ENCODE measurements around the gene GSAP. TPM values are rescaled to one million over a fixed set of nuclear protein-coding genes. Genes with fewer than 3 reads are reported as not detected.
"Not testable (repeated sequence)": the region's sequence is repeated elsewhere in the genome, so short reads cannot be mapped to it uniquely, and the experiment has no call there.

The GSAP gene
- total RNA-seq, 4 donors from 2014 or later, result 6.8 to 11.4 (median 9.3) TPM

DNA sequence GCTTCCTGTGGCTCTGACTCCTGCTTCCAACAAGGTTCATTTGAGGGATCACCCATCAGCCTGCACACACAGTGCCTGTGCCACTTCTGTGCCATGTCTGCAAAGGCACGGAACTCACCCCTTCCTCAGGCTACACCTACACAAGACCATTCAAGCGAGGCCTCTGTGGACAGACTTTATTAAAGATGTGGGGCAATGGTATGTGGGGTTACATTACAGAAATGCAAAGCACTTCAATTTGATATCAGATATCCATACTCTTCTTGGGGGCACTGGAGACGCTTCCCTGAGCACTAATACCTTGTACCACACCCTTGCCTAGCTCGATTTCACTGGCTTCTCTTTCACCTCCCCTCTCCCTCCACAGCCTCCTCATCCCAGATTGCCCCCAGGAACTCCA, 132.1 kb downstream of the GSAP start:
- DNase-seq (ENCODE audit: low spot score in 2 of 2), result no peak
- intact Hi-C loops (cut with DNase I; ENCODE audit: low total_unique reads), result no loop called here
- H3K4me3 ChIP-seq (ENCODE audit: low read depth, poor library complexity, severe bottlenecking), result no peak overlapping the region
- 80 to 81% methylated on average over 4 of the region's 4 CpGs for WGBS, 2 donors
- TF ChIP-seq POLR2A (IDR thresholded peaks at IDR 0.05), result no peak
- TF ChIP-seq, protein P1, sequence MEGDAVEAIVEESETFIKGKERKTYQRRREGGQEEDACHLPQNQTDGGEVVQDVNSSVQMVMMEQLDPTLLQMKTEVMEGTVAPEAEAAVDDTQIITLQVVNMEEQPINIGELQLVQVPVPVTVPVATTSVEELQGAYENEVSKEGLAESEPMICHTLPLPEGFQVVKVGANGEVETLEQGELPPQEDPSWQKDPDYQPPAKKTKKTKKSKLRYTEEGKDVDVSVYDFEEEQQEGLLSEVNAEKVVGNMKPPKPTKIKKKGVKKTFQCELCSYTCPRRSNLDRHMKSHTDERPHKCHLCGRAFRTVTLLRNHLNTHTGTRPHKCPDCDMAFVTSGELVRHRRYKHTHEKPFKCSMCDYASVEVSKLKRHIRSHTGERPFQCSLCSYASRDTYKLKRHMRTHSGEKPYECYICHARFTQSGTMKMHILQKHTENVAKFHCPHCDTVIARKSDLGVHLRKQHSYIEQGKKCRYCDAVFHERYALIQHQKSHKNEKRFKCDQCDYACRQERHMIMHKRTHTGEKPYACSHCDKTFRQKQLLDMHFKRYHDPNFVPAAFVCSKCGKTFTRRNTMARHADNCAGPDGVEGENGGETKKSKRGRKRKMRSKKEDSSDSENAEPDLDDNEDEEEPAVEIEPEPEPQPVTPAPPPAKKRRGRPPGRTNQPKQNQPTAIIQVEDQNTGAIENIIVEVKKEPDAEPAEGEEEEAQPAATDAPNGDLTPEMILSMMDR (IDR thresholded peaks at IDR 0.05), result no peak

DNA sequence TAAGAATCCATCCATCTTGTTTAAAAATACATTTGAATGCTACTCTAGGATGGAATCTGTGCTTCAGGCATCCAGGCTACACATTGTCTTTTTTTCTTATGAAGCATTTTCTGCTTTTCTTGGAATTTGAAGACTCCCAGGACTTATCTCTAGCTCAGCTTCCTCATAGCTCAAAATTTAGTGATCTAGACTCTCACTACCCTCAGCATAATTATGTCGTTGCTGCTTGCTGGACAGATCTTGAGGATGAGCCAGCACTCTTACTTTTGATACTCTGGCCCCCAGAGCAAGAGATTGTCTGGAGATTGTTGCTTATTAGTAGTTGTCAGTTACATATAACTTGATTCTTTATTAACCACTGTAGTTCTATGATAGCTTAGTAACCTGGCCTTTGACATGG, 133.3 kb downstream of the GSAP start:
- DNase-seq (ENCODE audit: low spot score in 2 of 2), result no peak
- 26 to 29% methylated on average over 1 of the region's 1 CpG for WGBS, 2 donors
- no peak overlapping the region for H3K4me3 ChIP-seq (ENCODE audit: low read depth, poor library complexity, severe bottlenecking)
- intact Hi-C loops (cut with DNase I; ENCODE audit: low total_unique reads), result no loop called here
- TF ChIP-seq, protein P1 (IDR thresholded peaks at IDR 0.05), result no peak
- no peak for TF ChIP-seq POLR2A (IDR thresholded peaks at IDR 0.05)

DNA sequence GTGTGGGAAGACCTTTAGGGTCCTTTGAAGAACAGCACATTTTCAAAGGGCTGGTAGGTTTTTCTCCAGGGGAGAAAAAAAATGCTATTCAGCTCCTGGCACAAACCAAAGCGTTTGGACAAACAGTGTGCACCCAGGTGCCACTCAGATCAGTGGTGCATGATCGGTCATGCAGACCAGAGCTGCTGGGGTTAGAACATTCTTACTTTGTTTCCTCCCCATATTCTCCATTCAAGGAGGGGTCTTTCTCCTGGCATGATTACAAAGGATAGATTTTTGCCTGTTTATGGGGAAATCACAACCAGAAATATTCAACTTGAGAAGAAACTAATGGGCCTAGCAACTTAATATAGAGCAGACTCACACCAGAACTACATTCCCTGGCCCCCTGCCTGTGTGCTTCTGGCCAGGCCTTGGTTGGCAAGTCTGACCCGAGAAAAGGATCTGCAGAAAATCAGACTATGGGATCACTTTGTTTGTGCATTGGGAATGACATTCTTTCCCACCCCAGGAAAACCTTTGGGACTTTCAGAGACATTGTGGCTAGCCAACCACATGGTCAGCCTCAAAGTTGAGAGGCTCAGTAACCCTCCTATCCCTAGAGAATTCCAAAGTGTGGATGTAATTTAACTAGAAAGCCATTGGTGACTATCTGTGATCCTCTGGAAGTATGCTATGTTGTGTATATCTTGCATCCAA, 134.2 kb downstream of the GSAP start:
- H3K4me3 ChIP-seq (ENCODE audit: low read depth, poor library complexity, severe bottlenecking), result no peak overlapping the region
- DNase-seq (ENCODE audit: low spot score in 2 of 2), result peak in 1 of 2 donors; percentile 18
- no peak for TF ChIP-seq POLR2A (IDR thresholded peaks at IDR 0.05)
- TF ChIP-seq, protein P1 (IDR thresholded peaks at IDR 0.05), result no peak
- WGBS, 2 donors, result 59 to 69% methylated on average over 3 of the region's 3 CpGs
- intact Hi-C loops (cut with DNase I; ENCODE audit: low total_unique reads), result no loop called here

DNA sequence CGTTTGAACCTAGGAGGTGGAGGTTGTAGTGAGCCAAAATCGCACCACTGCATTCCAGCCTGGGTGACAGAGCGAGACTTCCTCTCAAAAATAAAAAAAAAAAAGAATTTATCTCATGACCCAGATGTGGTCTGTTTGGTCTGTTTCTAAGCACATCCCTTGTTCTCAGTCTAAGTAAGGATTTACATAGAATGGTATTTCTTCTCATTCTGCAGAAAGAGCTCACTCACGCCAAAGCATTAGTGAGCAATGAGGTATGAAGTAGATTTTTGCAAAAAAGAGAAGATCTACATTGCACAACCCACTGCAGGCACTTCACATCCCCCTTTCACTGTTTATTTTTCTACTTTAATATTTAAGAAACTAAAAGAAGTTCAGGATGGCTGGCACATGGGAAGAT, 140.0 kb downstream of the GSAP start:
- intact Hi-C loops (cut with DNase I; ENCODE audit: low total_unique reads), result no loop called here

DNA sequence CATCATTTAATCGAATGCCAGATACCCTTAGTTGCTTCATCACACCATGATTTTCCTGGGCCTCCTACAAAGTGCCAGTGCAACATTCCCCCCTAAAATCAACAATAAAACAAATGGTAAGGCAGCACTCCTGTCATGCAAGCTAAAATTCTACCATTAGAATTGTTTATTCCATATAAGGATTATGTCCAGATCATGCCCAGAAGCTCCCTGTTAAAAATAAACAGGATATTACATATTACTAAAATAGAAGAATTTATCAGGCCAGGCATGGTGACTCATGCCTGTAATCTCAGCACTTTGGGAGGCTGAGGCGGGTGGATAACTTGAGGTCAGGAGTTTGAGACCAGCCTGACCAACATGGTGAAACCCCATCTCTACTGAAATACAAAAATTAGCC, 140.5 kb downstream of the GSAP start:
- H3K4me3 ChIP-seq (ENCODE audit: low read depth, poor library complexity, severe bottlenecking); intact Hi-C loops (cut with DNase I; ENCODE audit: low total_unique reads); DNase-seq (ENCODE audit: low spot score in 2 of 2): not testable (repeated sequence)
- 85 to 90% methylated on average over 2 of the region's 2 CpGs for WGBS, 2 donors

More for the DNA sequence above, 140.0 kb downstream of the GSAP start:
- 63 to 93% methylated on average over 4 of the region's 4 CpGs for WGBS, 2 donors
- no peak overlapping the region for H3K4me3 ChIP-seq (ENCODE audit: low read depth, poor library complexity, severe bottlenecking)
- TF ChIP-seq, protein P1 (IDR thresholded peaks at IDR 0.05), result no peak
- TF ChIP-seq POLR2A (IDR thresholded peaks at IDR 0.05), result no peak
- DNase-seq (ENCODE audit: low spot score in 2 of 2), result no peak

DNA sequence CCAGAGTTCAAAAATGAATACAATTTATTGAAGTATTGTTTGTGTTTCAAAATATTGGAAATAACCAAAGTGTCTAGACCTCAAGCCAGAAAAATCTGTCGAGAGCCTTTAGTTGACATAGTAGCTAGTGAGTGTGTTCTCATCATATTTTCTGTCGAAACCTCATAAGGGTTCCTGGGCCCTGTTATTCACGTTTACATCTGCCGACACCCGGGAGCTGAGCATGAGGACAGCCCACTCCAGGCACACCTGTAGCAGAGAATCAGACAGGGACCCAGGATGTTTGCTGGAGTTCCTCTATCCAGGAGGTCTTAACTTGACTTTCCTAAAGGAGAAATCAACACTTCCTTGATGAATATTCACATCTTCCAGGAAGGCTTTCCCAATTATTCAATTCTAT, 144.4 kb downstream of the GSAP start:
- H3K4me3 ChIP-seq (ENCODE audit: low read depth, poor library complexity, severe bottlenecking), result no peak overlapping the region
- no peak for DNase-seq (ENCODE audit: low spot score in 2 of 2)
- WGBS, 2 donors, result 96 to 98% methylated on average over 5 of the region's 5 CpGs
- intact Hi-C loops (cut with DNase I; ENCODE audit: low total_unique reads), result no loop called here
- TF ChIP-seq, protein P1 (IDR thresholded peaks at IDR 0.05), result no peak
- TF ChIP-seq POLR2A (IDR thresholded peaks at IDR 0.05), result no peak

Data from lower leg skin (tissue), 4 donors.